GM18505 (cell line): ENCODE measurements around the gene NOTUM.

Experiments
- ATAC-seq: cut with Tn5 transposase; IDR thresholded peaks from one replicate; pipeline ENCODE4 v1.9.1; 2021; ENCODE audit not compliant: unreplicated experiment
- POLR2A ChIP-seq: IDR thresholded peaks from 4 replicates; pipeline ENCODE4 v1.6.1; 2011; ENCODE audit warnings: borderline replicate concordance; ENCODE audit not compliant: insufficient read depth, insufficient read length; ENCODE audit errors: extremely low read depth

Gene NOTUM

GRCh38 chr17:81939881-81940385 lies 21.1 kb downstream of the NOTUM start:
- ATAC-seq, result no peak
- no peak for TF ChIP-seq POLR2A

- no peak for ATAC-seq
- no peak for TF ChIP-seq POLR2A
Measured at GRCh38 chr17:81939218-81939617, 21.8 kb downstream of the NOTUM start.

- ATAC-seq, result no peak
- TF ChIP-seq POLR2A, result no peak
Measured at GRCh38 chr17:81935709-81936084, 25.3 kb downstream of the NOTUM start.

- TF ChIP-seq POLR2A, result no peak
Measured at GRCh38 chr17:81934850-81935708, 25.9 kb downstream of the NOTUM start.

GRCh38 chr17:81934098-81934757 lies 26.8 kb downstream of the NOTUM start:
- TF ChIP-seq POLR2A, result no peak
- no peak for ATAC-seq

More at GRCh38 chr17:81934850-81935708, 25.9 kb downstream of the NOTUM start:
- ATAC-seq, result no peak

GRCh38 chr17:81933178-81933699 lies 27.7 kb downstream of the NOTUM start:
- no peak for ATAC-seq
- no peak for TF ChIP-seq POLR2A

- TF ChIP-seq POLR2A, result no peak
- no peak for ATAC-seq
Measured at GRCh38 chr17:81932333-81932983, 28.5 kb downstream of the NOTUM start.

- no peak for TF ChIP-seq POLR2A
- ATAC-seq, result no peak
Measured at GRCh38 chr17:81931557-81932332, 29.2 kb downstream of the NOTUM start.

GRCh38 chr17:81931189-81931556 lies 29.8 kb downstream of the NOTUM start:
- no peak for ATAC-seq
- TF ChIP-seq POLR2A, result no peak

- no peak for ATAC-seq
Measured at GRCh38 chr17:81930142-81931125, 30.6 kb downstream of the NOTUM start.

GRCh38 chr17:81929253-81930141 lies 31.5 kb downstream of the NOTUM start:
- TF ChIP-seq POLR2A, result no peak
- ATAC-seq, result no peak

More at GRCh38 chr17:81930142-81931125, 30.6 kb downstream of the NOTUM start:
- TF ChIP-seq POLR2A, result no peak
